GM18499 (cell line): ENCODE data around the gene SHB.

Experiments used
- ATAC-seq: cut with Tn5 transposase; IDR thresholded peaks from one replicate; pipeline ENCODE4 v1.9.1; 2021; ENCODE audit warnings: moderate number of reproducible peaks; ENCODE audit not compliant: insufficient read depth, unreplicated experiment

The SHB gene, protein sequence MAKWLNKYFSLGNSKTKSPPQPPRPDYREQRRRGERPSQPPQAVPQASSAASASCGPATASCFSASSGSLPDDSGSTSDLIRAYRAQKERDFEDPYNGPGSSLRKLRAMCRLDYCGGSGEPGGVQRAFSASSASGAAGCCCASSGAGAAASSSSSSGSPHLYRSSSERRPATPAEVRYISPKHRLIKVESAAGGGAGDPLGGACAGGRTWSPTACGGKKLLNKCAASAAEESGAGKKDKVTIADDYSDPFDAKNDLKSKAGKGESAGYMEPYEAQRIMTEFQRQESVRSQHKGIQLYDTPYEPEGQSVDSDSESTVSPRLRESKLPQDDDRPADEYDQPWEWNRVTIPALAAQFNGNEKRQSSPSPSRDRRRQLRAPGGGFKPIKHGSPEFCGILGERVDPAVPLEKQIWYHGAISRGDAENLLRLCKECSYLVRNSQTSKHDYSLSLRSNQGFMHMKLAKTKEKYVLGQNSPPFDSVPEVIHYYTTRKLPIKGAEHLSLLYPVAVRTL

GRCh38 chr9:38068701-38069628, at the start of gene SHB:
Gene SHB (minus strand): TSS chr9:38069227. CDS start chr9:38068645, 582 bp downstream.
- no peak for ATAC-seq

GRCh38 chr9:38117651-38118050, 48.6 kb upstream of the SHB start:
- no peak for ATAC-seq

- ATAC-seq, result no peak
Measured at GRCh38 chr9:38114905-38115304, 45.9 kb upstream of the SHB start.

- no peak for ATAC-seq
Measured at GRCh38 chr9:38112456-38112855, 43.4 kb upstream of the SHB start.

DNA sequence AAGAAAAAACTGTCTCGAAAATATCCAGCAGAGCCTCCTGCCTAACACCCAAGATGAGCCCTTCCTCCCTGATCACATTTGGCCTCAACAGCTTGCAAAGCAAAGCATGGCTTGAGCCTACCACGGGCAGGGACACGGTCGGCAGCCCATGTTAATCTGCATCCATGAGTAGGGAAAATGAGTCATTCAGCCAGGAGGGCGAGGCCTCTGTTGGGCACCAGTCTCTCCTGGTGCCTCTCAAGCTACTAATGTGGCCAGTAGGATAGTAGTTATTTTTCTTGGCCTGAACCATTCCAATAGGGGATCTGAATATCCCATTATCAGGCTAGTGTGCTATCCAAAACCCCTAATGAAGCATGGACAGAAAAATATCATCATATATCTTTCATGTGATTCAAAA, 43.0 kb upstream of the SHB start:
- ATAC-seq, result no peak

DNA sequence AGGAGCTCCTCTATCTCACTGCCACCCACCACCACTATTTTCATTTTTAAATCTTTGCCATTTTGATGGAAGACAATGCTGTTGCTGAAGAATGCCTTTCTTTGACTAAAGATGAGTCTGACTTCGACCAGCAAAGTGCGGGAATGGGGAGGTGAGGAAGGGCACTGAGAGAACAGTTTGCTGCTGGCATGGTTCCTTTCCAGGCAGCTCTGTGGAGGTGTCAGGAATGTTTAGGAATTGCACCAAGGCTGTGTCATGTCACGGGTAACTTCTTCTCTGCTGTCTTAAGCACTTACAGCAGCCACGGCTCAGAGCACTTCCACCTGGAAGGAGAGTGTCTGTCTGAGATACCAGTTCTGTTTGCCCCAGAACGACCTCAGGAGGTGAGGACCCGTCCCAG, 41.4 kb upstream of the SHB start:
- ATAC-seq, result no peak

- ATAC-seq, result no peak
Measured at GRCh38 chr9:38109601-38110000, 40.6 kb upstream of the SHB start.

DNA sequence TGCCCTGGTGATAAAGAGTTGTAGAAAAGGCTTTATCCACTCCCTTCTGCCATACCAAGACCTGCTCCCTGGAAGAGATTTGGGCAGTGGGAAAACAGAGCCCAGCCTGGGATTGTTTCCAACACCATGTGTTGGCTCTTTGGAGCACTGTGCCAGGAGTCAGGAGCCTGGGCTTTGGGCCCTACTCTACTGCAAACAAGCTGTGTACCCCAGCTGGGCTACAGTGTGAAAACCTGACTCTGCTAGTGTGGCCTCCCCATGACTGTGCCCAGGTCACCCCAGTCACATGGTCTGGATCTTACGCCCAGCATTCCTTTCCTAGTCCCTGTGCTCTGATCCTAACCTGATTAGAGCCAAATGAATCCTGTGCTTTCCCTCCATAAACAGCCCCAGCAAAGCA, 39.3 kb upstream of the SHB start:
- ATAC-seq, result no peak

GRCh38 chr9:38107811-38108304, 38.8 kb upstream of the SHB start:
- no peak for ATAC-seq

GRCh38 chr9:38107405-38107804, 38.4 kb upstream of the SHB start:
- ATAC-seq, result no peak

DNA sequence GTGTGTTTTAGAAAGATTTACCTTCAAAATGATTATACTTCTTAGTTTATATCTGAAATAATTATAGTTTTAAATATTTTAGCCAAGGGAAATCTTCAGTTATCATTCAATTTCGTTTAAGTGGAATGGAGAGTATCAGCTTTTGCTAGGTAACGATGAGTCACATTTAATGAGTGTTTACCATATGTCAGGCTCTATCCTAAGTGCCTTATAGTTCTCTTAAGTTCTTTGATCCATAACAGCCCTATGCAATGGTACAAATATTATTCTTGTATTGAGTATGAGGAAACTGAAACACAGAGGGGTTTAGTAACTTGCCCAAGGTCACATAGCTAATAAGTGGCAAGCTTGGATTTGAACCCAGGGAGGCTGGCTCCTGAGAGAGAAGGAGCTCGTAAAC, 37.5 kb upstream of the SHB start:
- no peak for ATAC-seq

GRCh38 chr9:38103340-38103739, 34.3 kb upstream of the SHB start:
- no peak for ATAC-seq

DNA sequence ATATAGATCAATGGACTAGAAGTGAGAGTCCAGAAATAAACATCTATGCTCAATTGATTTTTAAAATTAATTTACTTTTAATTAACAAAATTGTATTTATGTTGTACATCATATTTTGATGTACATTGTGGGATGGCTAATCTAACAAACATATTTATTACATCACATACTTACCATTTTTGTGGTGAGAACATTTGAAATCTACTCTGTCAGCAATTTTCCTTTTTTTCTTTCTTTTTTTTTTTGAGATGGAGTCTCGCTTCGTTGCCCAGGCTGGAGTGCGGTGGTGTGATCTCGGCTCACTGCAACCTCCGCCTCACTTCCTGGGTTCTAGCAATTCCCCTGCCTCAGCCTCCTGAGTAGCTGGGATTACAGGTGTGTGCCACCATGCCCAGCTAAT, 32.4 kb upstream of the SHB start:
- no peak for ATAC-seq

- ATAC-seq, result no peak
Measured at GRCh38 chr9:38096238-38096805, 27.3 kb upstream of the SHB start.

DNA sequence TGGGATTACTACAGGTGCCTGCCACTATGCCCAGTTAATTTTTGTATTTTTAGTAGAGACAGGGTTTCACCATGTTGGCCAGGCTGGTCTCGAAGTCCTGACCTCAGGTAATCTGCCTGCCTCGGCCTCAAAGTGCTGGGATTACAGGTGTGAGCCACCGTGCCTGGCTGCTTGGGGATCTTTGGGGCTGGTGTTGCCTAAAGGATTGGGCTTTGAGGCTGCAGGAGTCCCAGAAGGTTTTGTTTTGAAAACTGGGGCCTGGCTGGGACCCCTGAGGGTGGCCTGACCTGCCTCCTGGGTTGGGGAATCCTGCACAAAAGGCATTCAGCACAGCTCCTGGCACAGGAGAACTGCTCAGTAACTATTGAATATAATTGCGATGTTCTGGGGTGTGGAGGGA, 25.1 kb upstream of the SHB start:
- no peak for ATAC-seq

- ATAC-seq, result no peak
Measured at GRCh38 chr9:38092656-38093055, 23.6 kb upstream of the SHB start.

GRCh38 chr9:38092200-38092524, 23.1 kb upstream of the SHB start:
- no peak for ATAC-seq

GRCh38 chr9:38091310-38092199, 22.5 kb upstream of the SHB start:
- ATAC-seq, result peak; percentile 58

GRCh38 chr9:38090170-38090569, 21.1 kb upstream of the SHB start:
- ATAC-seq, result no peak
